ENCODE data around the gene IFFO2. TPM values are rescaled to one million over a fixed set of nuclear protein-coding genes. Genes with fewer than 3 reads are reported as not detected.

Gene IFFO2
- total RNA-seq, 2 donors from 2014 or later: 5.4 to 14.7 TPM

GRCh38 chr1:18974005-18974404, 17.5 kb upstream of the IFFO2 start:
- intact Hi-C loops (cut with DNase I, micrococcal nuclease): no loop called here
- no peak for ATAC-seq
- DNase-seq: no peak

DNA sequence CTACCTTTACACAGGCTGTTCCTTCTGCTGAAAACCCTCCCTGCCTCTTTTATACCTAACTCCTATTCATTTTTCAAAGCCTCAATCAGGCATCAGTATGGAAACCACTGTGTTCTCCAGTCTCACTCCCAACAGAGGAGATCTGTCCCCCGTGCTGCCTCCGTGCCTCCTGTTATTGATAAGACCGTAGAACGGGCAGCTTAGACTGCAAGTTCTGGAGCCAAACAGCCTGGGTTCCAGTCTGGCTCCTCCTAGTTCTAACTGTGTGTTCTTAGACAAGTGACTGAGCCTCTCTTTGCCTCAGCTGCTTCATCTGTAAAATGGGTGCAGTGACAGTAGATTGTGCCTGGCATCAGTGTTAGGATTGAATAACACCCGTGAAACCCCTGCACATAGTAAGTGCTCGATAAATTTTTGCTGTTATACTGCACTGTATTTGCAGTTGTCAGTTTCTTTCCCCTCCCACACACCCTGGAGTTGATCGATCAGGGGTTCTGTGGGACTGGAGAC, 17.0 kb upstream of the IFFO2 start:
- ATAC-seq (no peak), DNase-seq (no peak)
- intact Hi-C loops (cut with DNase I, micrococcal nuclease): no loop called here

- intact Hi-C loops (cut with DNase I, micrococcal nuclease): no loop called here
- DNase-seq (no peak), ATAC-seq (no peak)
Measured at GRCh38 chr1:18972991-18973390, 16.5 kb upstream of the IFFO2 start.

- DNase-seq (no peak), ATAC-seq (peak; percentile 22)
- intact Hi-C loops (cut with DNase I, micrococcal nuclease): no loop called here
Measured at GRCh38 chr1:18972531-18972930, 16.1 kb upstream of the IFFO2 start.

- ATAC-seq (no peak), DNase-seq (no peak)
- intact Hi-C loops (cut with DNase I, micrococcal nuclease): no loop called here
Measured at GRCh38 chr1:18970762-18971161, 14.3 kb upstream of the IFFO2 start.

DNA sequence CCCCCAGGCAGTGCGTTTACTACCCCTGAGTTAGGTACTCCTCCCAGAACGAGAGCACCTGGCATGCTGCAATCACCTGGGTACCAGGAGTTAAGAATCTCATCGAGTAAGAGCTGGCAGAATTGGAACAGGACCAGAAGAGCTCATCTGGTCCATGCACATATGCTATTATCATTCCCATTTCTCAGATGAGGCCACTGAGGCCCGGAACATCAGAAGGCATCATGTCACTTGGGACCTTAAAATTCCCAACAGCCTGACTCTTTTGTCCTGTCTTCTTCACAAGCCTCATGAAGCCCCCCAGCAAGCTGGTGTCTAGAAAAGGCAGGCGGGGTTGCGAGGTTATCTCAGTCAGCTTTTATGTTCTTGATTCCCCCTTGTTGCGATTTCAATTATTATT, 13.9 kb upstream of the IFFO2 start:
- DNase-seq (no peak), ATAC-seq (no peak)
- intact Hi-C loops (cut with DNase I, micrococcal nuclease): no loop called here

GRCh38 chr1:18967066-18967690, 10.7 kb upstream of the IFFO2 start:
- no peak for DNase-seq
- no peak for ATAC-seq
- intact Hi-C loops (cut with DNase I, micrococcal nuclease): no loop called here

DNA sequence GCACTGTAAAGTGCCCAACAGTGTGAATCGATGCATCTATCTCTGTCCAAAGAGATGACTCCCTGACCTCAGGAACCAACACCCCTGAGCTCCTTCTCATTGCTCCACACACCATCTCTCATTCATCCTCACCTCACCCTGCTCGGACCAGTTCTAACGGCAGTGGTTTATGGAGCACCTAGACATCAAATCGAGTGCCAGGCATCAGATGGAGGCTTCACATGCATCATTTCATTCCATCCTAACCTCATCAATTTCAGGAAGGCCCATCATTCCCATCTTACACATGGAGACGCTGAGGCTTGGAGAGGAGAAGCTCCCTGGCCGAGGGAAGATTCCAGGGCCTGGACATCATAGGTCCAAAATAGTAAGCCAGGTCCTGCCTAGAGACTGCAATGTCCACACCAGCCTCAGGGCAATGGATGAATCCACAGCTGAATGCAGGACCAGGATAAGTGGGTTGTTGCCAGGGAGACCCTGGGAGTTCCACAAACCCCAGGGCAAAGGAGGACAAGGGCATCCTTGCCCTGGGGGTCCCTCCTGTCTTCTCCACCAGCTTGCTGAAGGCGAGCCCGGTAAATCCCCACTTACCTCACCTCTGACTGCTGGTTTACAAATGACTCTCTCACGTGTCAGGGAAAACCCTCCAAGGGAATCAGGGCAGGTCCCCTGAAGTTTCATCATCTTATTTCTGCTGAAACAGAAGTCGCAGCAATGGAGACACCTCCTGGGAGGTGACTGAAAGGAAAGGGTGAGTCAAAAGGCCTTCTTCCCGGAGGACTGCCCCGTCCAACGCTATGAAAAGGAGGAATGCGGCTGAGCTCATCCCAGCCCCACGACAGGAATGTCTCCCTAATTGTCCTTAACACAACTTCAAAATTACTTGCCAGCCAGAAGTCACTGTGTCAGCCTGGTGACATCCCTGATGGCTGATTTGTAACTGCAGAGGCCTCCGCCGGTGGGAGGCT, 9.0 kb upstream of the IFFO2 start:
- no peak for ATAC-seq
- intact Hi-C loops (cut with DNase I, micrococcal nuclease): no loop called here
- DNase-seq: no peak

DNA sequence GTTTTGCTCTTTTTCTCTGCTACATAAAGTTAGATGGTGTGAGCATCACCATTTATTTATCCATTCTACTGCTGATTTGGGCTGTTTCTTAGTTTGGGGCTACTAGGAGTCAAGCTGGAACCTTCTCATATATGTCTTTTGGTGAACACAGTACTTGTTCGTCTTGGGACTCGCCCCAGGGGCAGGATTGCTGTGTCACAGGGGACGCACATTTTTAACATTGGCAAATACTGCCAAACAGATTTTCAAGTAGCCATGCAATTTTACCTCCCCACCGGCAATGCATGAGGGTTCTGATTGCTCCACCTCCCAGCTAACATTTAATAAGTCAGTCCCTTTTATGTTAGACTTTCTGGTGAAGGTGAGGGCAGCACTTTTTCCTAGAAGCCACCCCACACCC, 7.5 kb upstream of the IFFO2 start:
- no peak for ATAC-seq
- intact Hi-C loops (cut with DNase I, micrococcal nuclease): loop anchor here in 1 of 2 donors (5.0 kb wide), 1 partner anchor 52 kb away; no protein-coding TSS in a partner anchor

GRCh38 chr1:18962855-18963737, 6.6 kb upstream of the IFFO2 start:
- ATAC-seq (no peak), DNase-seq (peak in 1 of 2 donors; percentile 16)
- intact Hi-C loops (cut with DNase I, micrococcal nuclease): loop anchor here in 1 of 2 donors (5.0 kb wide), 1 partner anchor 51 kb away; no protein-coding TSS in a partner anchor

More for the DNA sequence above, 7.5 kb upstream of the IFFO2 start:
- no peak for DNase-seq

DNA sequence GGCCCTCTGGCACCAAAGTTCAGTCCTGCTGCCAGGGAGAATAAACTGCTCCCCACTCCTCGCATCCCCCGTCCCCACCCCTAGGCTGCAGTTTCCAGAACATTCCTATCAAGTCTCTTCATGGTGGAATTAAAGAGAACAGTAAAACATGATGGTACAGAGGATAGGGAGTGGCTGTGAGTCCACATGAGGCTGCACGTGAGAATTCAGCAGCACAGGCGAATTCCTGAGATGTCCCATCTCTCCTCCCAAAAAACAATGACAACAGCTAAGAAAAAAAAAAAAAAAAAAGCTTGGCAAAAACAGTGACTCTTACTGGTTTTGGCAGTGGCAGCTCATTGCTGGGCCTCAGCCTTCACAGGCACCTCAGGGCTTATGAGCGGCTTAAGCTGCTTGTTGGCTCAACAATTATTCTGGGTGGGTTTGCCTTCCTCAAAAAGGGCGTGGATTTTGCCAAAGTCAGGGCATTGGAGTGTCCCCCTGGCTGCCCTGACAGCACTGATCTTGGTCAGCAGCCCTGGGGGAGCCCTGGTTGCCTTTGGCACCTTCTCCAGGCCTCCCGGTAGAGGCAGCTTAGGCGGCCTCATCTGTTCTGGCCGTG, 5.7 kb upstream of the IFFO2 start:
- ATAC-seq (peak; percentile 77), DNase-seq (peak; percentile 42 to 58)
- intact Hi-C loops (cut with DNase I, micrococcal nuclease): loop anchor here in 1 of 2 donors (5.0 kb wide), 1 partner anchor 50 kb away; no protein-coding TSS in a partner anchor

- DNase-seq: no peak
- intact Hi-C loops (cut with DNase I, micrococcal nuclease): loop anchor here in 1 of 2 donors (5.0 kb wide), 1 partner anchor 49 kb away; no protein-coding TSS in a partner anchor
- no peak for ATAC-seq
Measured at GRCh38 chr1:18960821-18961220, 4.3 kb upstream of the IFFO2 start.

GRCh38 chr1:18960409-18960808, 3.9 kb upstream of the IFFO2 start:
- no peak for DNase-seq
- intact Hi-C loops (cut with DNase I, micrococcal nuclease): loop anchor here in 1 of 2 donors (5.0 kb wide), 1 partner anchor 48 kb away; no protein-coding TSS in a partner anchor
- ATAC-seq: no peak

DNA sequence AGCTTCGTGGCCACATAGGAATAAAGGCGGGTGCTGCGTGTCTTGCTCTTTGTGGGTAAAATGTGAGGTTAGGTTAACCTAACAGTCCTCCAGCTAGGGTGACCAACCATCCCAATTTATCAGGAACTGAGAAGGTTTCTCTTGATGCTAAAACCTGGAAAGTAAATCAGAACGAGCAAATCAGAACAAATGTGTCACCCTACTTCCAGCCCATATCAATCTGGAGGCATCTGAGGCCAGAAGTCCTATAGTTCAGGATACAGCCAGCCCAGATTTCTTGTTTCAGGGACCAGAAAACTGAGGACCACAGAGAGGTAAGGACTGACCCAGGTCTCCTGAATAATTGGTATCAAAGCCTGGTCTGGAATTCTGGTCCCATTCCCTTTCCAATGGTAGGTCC, 3.1 kb upstream of the IFFO2 start:
- no peak for ATAC-seq
- intact Hi-C loops (cut with DNase I, micrococcal nuclease): no loop called here
- DNase-seq: no peak

DNA sequence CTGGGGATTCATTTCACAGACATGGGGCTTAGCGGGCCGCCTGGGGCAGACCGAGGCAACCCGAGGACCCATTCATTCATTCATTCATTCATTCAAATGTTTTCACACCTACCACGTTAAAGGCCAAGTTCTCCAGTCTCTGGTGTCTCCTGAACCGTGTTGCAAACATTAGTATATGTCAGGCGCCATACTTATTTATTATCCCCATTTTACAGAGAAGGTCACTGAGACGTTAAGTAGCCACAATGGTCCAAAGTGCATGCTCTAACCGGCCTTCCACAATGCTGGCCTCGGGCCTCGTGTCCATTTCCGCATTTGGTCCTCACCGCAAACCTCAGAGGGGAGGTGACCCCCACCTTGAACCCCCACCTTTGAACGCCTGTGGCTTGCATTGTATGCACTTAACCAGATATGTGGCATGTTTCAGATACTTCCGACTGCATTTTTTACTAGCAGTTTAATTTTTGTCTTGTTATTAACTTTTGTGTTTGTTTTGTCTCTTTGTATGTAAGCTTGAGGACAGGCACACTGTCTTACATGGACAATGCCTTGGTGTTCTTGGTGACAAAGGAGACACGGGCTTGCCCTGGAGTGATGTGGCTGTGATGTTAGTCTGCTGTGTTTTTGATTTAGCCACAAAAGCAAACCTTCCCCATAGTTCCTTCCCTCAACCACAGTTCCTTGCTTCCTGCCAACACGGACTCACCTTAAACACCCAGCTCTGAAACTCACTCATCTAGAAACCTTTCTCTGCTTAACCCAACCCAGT, 1.2 kb upstream of the IFFO2 start:
- no peak for DNase-seq
- intact Hi-C loops (cut with DNase I, micrococcal nuclease): no loop called here
- ATAC-seq: no peak

- peak; percentile 47 to 70 for DNase-seq
- intact Hi-C loops (cut with DNase I, micrococcal nuclease): no loop called here
- no peak for ATAC-seq
Measured at GRCh38 chr1:18957136-18957521, 653 bp upstream of the IFFO2 start.

DNA sequence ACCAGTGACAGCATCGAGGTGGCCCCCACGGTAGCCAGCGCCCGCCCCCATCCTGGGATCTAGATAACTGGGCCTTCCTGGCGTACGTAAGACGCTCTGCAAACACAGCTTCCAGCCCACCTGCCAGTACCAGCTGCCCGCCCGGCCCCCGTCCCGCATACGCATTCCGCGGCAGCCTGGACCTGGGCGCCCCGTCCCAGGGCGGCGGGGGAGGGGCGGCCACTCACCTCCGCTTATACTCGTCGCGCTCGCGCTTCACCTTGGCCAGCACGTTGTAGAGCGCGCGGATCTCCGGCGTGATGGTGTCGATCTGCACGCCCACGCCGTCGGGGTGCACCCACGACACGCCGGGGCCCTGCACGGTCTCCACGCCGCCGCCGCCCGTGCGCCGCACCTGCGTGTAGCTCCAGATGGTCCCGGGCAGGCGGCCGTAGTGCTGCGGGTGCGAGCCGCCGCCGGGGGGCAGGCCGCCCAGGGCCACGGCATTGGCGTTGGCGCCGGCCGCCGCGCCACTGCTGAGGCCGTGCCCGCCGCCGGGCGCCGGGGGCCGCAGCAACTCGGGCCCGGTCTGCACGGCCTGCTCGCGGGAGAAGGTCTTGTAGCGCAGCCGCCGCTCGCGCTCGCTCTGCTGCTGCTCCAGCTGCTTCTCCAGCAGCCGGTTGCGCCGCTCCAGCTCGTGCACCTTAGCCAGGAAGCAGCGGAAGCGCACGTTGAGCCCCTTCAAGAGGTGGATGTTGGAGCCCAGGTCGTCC, 859 bp downstream of the IFFO2 start:
- intact Hi-C loops (cut with DNase I, micrococcal nuclease): no loop called here
- DNase-seq (peak; percentile 44 to 73), ATAC-seq (peak; percentile 42)
